Measurements from ENCODE around the gene TJP2. TPM values are rescaled to one million over a fixed set of nuclear protein-coding genes. Genes with fewer than 3 reads are reported as not detected.
A peak's percentile ranks its signal among the peaks of the same experiment; 100 is the strongest.
"Not testable (repeated sequence)": the region's sequence is repeated elsewhere in the genome, so short reads cannot be mapped to it uniquely, and the experiment has no call there.

The TJP2 gene
- total RNA-seq, 1 experiment from 2014 or later: 107 TPM

GRCh38 chr9:69279084-69279731 lies 105.1 kb downstream of the TJP2 start:
- DNase-seq (ENCODE audit: low read depth): no peak

- no peak for DNase-seq (ENCODE audit: low read depth)
Observed at GRCh38 chr9:69279733-69280132, 105.7 kb downstream of the TJP2 start.

- no peak for DNase-seq (ENCODE audit: low read depth)
Observed at GRCh38 chr9:69283003-69283402, 108.9 kb downstream of the TJP2 start.

GRCh38 chr9:69292078-69292477 lies 118.0 kb downstream of the TJP2 start:
- DNase-seq (ENCODE audit: low read depth): no peak

GRCh38 chr9:69293156-69293555 lies 119.1 kb downstream of the TJP2 start:
- DNase-seq (ENCODE audit: low read depth): no peak

- no peak for DNase-seq (ENCODE audit: low read depth)
Observed at GRCh38 chr9:69295872-69296552, 121.9 kb downstream of the TJP2 start.

- no peak for DNase-seq (ENCODE audit: low read depth)
Observed at GRCh38 chr9:69297300-69297980, 123.4 kb downstream of the TJP2 start.

- no peak for DNase-seq (ENCODE audit: low read depth)
Observed at GRCh38 chr9:69299315-69299714, 125.2 kb downstream of the TJP2 start.

GRCh38 chr9:69299826-69300225 lies 125.7 kb downstream of the TJP2 start:
- DNase-seq (ENCODE audit: low read depth): no peak

GRCh38 chr9:69303331-69303730 lies 129.3 kb downstream of the TJP2 start:
- DNase-seq (ENCODE audit: low read depth): no peak

- not testable (repeated sequence) for DNase-seq (ENCODE audit: low read depth)
Observed at GRCh38 chr9:69306895-69307445, 132.9 kb downstream of the TJP2 start.

GRCh38 chr9:69307446-69308205 lies 133.5 kb downstream of the TJP2 start:
- no peak for DNase-seq (ENCODE audit: low read depth)

GRCh38 chr9:69308206-69308931 lies 134.3 kb downstream of the TJP2 start:
- DNase-seq (ENCODE audit: low read depth): no peak

- no peak for DNase-seq (ENCODE audit: low read depth)
Observed at GRCh38 chr9:69313175-69313574, 139.1 kb downstream of the TJP2 start.

- peak; percentile 28 for DNase-seq (ENCODE audit: low read depth)
Observed at GRCh38 chr9:69314547-69314946, 140.5 kb downstream of the TJP2 start.

- DNase-seq (ENCODE audit: low read depth): no peak
Observed at GRCh38 chr9:69317081-69317480, 143.0 kb downstream of the TJP2 start.

- no peak for DNase-seq (ENCODE audit: low read depth)
Observed at GRCh38 chr9:69317894-69318293, 143.8 kb downstream of the TJP2 start.

GRCh38 chr9:69319324-69320025 lies 145.4 kb downstream of the TJP2 start:
- DNase-seq (ENCODE audit: low read depth): no peak

GRCh38 chr9:69322256-69322655 lies 148.2 kb downstream of the TJP2 start:
- no peak for DNase-seq (ENCODE audit: low read depth)

GRCh38 chr9:69323861-69324260 lies 149.8 kb downstream of the TJP2 start:
- no peak for DNase-seq (ENCODE audit: low read depth)

Data from HT1080 (cell line).